Heart left ventricle (tissue), 16 donors: ENCODE results near the gene MAN2A1. TPM values are rescaled to one million over a fixed set of nuclear protein-coding genes. Genes with fewer than 3 reads are reported as not detected.

Experiments used
- ATAC-seq, 4 donors: fragments of 200-7000 bp; cut with Tn5 transposase; one replicate each; pipeline ENCODE4 v1.9.1; 2020 to 2022; ENCODE audit warnings: moderate library complexity in 4 of 4, mild to moderate bottlenecking in 3 of 4, moderate number of reproducible peaks in 1 of 4
- DNase-seq, 5 donors: peaks; one replicate each; pipeline ENCODE4 v3.0.0-alpha.2; 2020
- H3K27ac ChIP-seq, 12 donors: fragments of 200-600 bp; sonication (generic) in 4 of 12; one replicate each; pipeline versions ENCODE4 v1.5.0 to v1.8.0; 2016 to 2022; ENCODE audit warnings: mild to moderate bottlenecking in 2 of 12
- H3K27me3 ChIP-seq, 9 donors: fragments of 200-600 bp; sonication (generic) in 2 of 9; one replicate each; pipeline versions ENCODE4 v1.5.1 to v1.8.0; 2016 to 2022; ENCODE audit warnings: mild to moderate bottlenecking in 3 of 9
- H3K36me3 ChIP-seq, 9 donors: fragments of 200-600 bp; sonication (generic) in 2 of 9; one replicate each; pipeline versions ENCODE4 v1.5.0 to v1.8.0; 2018 to 2022; ENCODE audit warnings: mild to moderate bottlenecking in 2 of 9
- H3K4me1 ChIP-seq, 12 donors: fragments of 200-600 bp; sonication (generic) in 4 of 12; one replicate each; pipeline versions ENCODE4 v1.5.0 to v1.8.0; 2016 to 2022; ENCODE audit warnings: mild to moderate bottlenecking in 3 of 12
- H3K4me3 ChIP-seq, 12 donors: fragments of 200-600 bp; sonication (generic) in 4 of 12; one replicate each; pipeline versions ENCODE4 v1.5.0 to v1.8.0; 2017 to 2022; ENCODE audit warnings: mild to moderate bottlenecking in 9 of 12, moderate library complexity in 4 of 12
- H3K9me3 ChIP-seq, 12 donors: fragments of 200-600 bp; sonication (generic) in 4 of 12; one replicate each; pipeline versions ENCODE4 v1.5.0 to v1.8.0; 2016 to 2022; ENCODE audit warnings: mild to moderate bottlenecking in 1 of 12
- POLR2A ChIP-seq, 2 donors: fragments of 450-650 bp; IDR thresholded peaks; one replicate each; pipeline ENCODE4 v1.6.1; 2017; ENCODE audit warnings: antibody characterized with exemption in 2 of 2, mild to moderate bottlenecking in 2 of 2, moderate library complexity in 2 of 2
- WGBS, 4 donors: extraction: QIAGEN DNeasy Blood & Tissue Kit in 2 of 4; methylation state at CpG; one replicate each; pipeline versions ENCODE4 v1.1.5 to v1.1.7; 2013 to 2018; 5-methylcytosine and 5-hydroxymethylcytosine counted together
- intact Hi-C, 10 donors: fragments of 100-400 bp; cut with DNase I; formaldehyde crosslinking; loops; one replicate each; pipeline versions ENCODE4 v1.11.1 to v1.14.2; 2022
- polyA plus RNA-seq, 2 donors: library from polyadenylated mRNA; stranded (reverse); fragments of 200-250 nt; gene quantifications; one replicate each; pipeline ENCODE4 v1.2.3, GENCODE V29; 2013
- total RNA-seq, 9 donors: library from RNA; depleted of rRNA in 2 of 9; stranded (reverse); fragments of >200 nt in 2 of 9; fragmentation: NEBNext Ultra II Directional in 3 of 9; extraction: Animal tissue kit (Norgen Biotek cat#: 25700) in 3 of 9; gene quantifications; one replicate each; pipeline versions ENCODE4 v1.1.0 to v1.2.4, GENCODE V29; 2016 to 2023
- TF ChIP-seq, protein P1 (sequence below), 12 donors: fragments of 200-600 bp; sonication (generic) in 4 of 12; IDR thresholded peaks; one replicate each; pipeline versions ENCODE4 v1.5.0 to v1.8.0; 2018 to 2022; ENCODE audit warnings: antibody characterized with exemption in 12 of 12, mild to moderate bottlenecking in 5 of 12
- donor health status: ischemic (EF 13 %, LVEDD 7.1; RV severe dilation, severe dysfunction).
- donor health status: healthy with polysubstance abuse.
- donor health status: DM: no; HTN: yes; CAD: no.
- donor health status: DM: no; HTN: no; CAD: no.
- donor health status: ischemic (EF 25% LVEDD 6.9; RV normal size, moderate dysfunction).
- donor health status: ischemic (EF 25% LVEDD 5.7; RV mildly dilated, moderate dysfunction).
- donor health status: healthy.
- donor health status: DM: yes; HTN: yes; CAD: no.
- donor health status: ischemic (EF 35%, LVEDD 5.7; RV mildly dilated, moderate dysfunction).
- donor health status: nonischemic (EF 11% LVEDD 7.7; RV severe dilation, severe dysfunction).
- donor health status: DM: yes; HTN: yes; CAD: no.
- donor health status: PGD.
- donor health status: ischemic (EF 29% LVEDD 5.4; RV normal size, mild dysfunction).
- donor health status: nonischemic (EF 23%, LVEDD 6.1; RV moderate dilation, normal function).

Gene MAN2A1
- total and polyA plus RNA-seq, 11 donors: 2.0 to 22.9 (median 7.8) TPM

- TF ChIP-seq POLR2A (IDR thresholded peaks at IDR 0.05): no peak
- TF ChIP-seq, protein P1, sequence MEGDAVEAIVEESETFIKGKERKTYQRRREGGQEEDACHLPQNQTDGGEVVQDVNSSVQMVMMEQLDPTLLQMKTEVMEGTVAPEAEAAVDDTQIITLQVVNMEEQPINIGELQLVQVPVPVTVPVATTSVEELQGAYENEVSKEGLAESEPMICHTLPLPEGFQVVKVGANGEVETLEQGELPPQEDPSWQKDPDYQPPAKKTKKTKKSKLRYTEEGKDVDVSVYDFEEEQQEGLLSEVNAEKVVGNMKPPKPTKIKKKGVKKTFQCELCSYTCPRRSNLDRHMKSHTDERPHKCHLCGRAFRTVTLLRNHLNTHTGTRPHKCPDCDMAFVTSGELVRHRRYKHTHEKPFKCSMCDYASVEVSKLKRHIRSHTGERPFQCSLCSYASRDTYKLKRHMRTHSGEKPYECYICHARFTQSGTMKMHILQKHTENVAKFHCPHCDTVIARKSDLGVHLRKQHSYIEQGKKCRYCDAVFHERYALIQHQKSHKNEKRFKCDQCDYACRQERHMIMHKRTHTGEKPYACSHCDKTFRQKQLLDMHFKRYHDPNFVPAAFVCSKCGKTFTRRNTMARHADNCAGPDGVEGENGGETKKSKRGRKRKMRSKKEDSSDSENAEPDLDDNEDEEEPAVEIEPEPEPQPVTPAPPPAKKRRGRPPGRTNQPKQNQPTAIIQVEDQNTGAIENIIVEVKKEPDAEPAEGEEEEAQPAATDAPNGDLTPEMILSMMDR (IDR thresholded peaks at IDR 0.05): no peak
- Histone ChIP-seq H3K9me3 (no peaks in the 10 kb centered on the region), H3K27me3 (no peaks in the 10 kb centered on the region), H3K4me1 (no peaks in the 10 kb centered on the region), H3K27ac (no peak overlapping the region), H3K4me3 (no peak overlapping the region), H3K36me3 (peaks cover 0 to 74% (median 39%) of the 10 kb centered on the region in 9 donors)
- intact Hi-C loops: no loop called here
- ATAC-seq: no peak
- no peak for DNase-seq
Measured at GRCh38 chr5:109859537-109859936, 169.8 kb downstream of the MAN2A1 start.

- no peaks in the 10 kb centered on the region for H3K4me1 ChIP-seq
- DNase-seq (no peak), ATAC-seq (no peak)
- intact Hi-C loops: no loop called here
- no peak for TF ChIP-seq POLR2A (IDR thresholded peaks at IDR 0.05)
- TF ChIP-seq, protein P1 (IDR thresholded peaks at IDR 0.05): no peak
- peaks cover 0 to 77% (median 40%) of the 10 kb centered on the region in 9 donors for H3K36me3 ChIP-seq
- H3K4me3 ChIP-seq: no peak overlapping the region
- WGBS, 4 donors: 93 to 100% (median 99%) methylated on average over 2 of the region's 2 CpGs
- no peaks in the 10 kb centered on the region for H3K9me3 ChIP-seq
- no peak overlapping the region for H3K27ac ChIP-seq
- no peaks in the 10 kb centered on the region for H3K27me3 ChIP-seq
Measured at GRCh38 chr5:109862301-109862700, 172.6 kb downstream of the MAN2A1 start.

DNA sequence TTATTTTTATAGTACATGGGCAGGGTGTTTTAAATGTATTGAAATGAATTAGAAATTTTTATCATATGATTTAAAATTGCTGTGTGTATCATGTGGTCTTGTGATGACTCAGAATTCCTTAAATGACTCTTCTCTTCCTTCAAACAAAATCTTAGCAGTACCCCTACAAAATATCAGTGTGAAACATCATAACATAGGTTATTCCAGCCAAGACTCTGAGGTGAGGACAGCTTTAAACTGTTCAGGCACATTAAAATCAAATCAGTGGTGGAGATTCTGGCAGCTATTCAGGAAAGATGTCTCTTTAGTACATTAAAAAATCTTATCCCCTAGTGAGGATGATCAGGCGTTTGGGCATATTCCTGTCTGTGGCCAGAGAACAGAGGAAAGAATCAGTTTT lies 174.0 kb downstream of the MAN2A1 start:
- H3K36me3 ChIP-seq: peaks cover 0 to 70% (median 41%) of the 10 kb centered on the region in 9 donors
- H3K9me3 ChIP-seq: no peaks in the 10 kb centered on the region
- 44 to 52% (median 47%) methylated on average over 1 of the region's 1 CpG for WGBS, 4 donors
- H3K4me1 ChIP-seq: no peaks in the 10 kb centered on the region
- ATAC-seq (no peak), DNase-seq (no peak)
- TF ChIP-seq POLR2A (IDR thresholded peaks at IDR 0.05): no peak
- TF ChIP-seq, protein P1 (IDR thresholded peaks at IDR 0.05): no peak
- no peaks in the 10 kb centered on the region for H3K27me3 ChIP-seq
- H3K27ac ChIP-seq: no peak overlapping the region
- no peak overlapping the region for H3K4me3 ChIP-seq
- intact Hi-C loops: no loop called here

- DNase-seq: no peak
- H3K27ac ChIP-seq: peak overlapping the region in 1 of 12 donors; percentile 2
- peak in 1 of 4 donors; percentile 60 for ATAC-seq
- WGBS, 4 donors: 74 to 86% (median 84%) methylated on average over 2 of the region's 2 CpGs
- no peaks in the 10 kb centered on the region for H3K9me3 ChIP-seq
- H3K27me3 ChIP-seq: no peaks in the 10 kb centered on the region
- no peak for TF ChIP-seq POLR2A (IDR thresholded peaks at IDR 0.05)
- TF ChIP-seq, protein P1 (IDR thresholded peaks at IDR 0.05): no peak
- H3K4me3 ChIP-seq: no peak overlapping the region
- H3K4me1 ChIP-seq: no peaks in the 10 kb centered on the region
- intact Hi-C loops: no loop called here
- peaks cover 0 to 60% (median 35%) of the 10 kb centered on the region in 9 donors for H3K36me3 ChIP-seq
Measured at GRCh38 chr5:109865637-109866036, 175.9 kb downstream of the MAN2A1 start.
